Transverse colon (tissue), 4 donors: Measurements from ENCODE around the gene KLHL36.

Experiments
- POLR2A ChIP-seq: fragments of 450-650 bp; IDR thresholded peaks from one replicate; pipeline ENCODE4 v1.6.1; 2016; ENCODE audit warnings: antibody characterized with exemption, mild to moderate bottlenecking, moderate library complexity
- POLR2AphosphoS5 ChIP-seq, 3 donors: sonication (generic); formaldehyde crosslinking; IDR thresholded peaks; one replicate each; pipeline ENCODE4 v1.6.1; 2016; ENCODE audit warnings: antibody characterized with exemption in 3 of 3
- TF ChIP-seq, protein P1 (sequence below), 5 experiments: fragments of 200-600 bp in 3 of 5; fragments of 450-650 bp in 2 of 5; sonication (generic) in 3 of 5; IDR thresholded peaks; 1 replicate in 2 of 5; 2 replicates in 3 of 5; pipeline ENCODE4 v1.5.1; 2016 to 2017; ENCODE audit warnings: antibody characterized with exemption in 5 of 5, inconsistent platforms in 3 of 5, mild to moderate bottlenecking in 2 of 5, moderate library complexity in 1 of 5

- TF ChIP-seq, protein P1, sequence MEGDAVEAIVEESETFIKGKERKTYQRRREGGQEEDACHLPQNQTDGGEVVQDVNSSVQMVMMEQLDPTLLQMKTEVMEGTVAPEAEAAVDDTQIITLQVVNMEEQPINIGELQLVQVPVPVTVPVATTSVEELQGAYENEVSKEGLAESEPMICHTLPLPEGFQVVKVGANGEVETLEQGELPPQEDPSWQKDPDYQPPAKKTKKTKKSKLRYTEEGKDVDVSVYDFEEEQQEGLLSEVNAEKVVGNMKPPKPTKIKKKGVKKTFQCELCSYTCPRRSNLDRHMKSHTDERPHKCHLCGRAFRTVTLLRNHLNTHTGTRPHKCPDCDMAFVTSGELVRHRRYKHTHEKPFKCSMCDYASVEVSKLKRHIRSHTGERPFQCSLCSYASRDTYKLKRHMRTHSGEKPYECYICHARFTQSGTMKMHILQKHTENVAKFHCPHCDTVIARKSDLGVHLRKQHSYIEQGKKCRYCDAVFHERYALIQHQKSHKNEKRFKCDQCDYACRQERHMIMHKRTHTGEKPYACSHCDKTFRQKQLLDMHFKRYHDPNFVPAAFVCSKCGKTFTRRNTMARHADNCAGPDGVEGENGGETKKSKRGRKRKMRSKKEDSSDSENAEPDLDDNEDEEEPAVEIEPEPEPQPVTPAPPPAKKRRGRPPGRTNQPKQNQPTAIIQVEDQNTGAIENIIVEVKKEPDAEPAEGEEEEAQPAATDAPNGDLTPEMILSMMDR (IDR thresholded peaks at IDR 0.05), result no peak
- TF ChIP-seq POLR2A, result no peak
- no peak for TF ChIP-seq POLR2AphosphoS5 (IDR thresholded peaks at IDR 0.05)
These were observed 42.0 kb upstream of the KLHL36 start for GRCh38 chr16:84606081-84606875.
